Right lung (tissue), 10 donors: ENCODE data around the gene IRF7. TPM values are rescaled to one million over a fixed set of nuclear protein-coding genes. Genes with fewer than 3 reads are reported as not detected.
A peak's percentile ranks its signal among the peaks of the same experiment; 100 is the strongest.
"Not testable (repeated sequence)": the region's sequence is repeated elsewhere in the genome, so short reads cannot be mapped to it uniquely, and the experiment has no call there.

Experiments used
- DNase-seq, 2 donors: peaks; one replicate each; pipeline ENCODE4 v3.0.0-alpha.2; 2013
- long read RNA-seq, 8 donors: transcript quantifications; one replicate each; lab custom pipeline, GENCODE V29; 2026
- polyA plus RNA-seq, 5 donors: library from polyadenylated mRNA; unstranded; fragments of 120-200 nt; gene quantifications; one replicate each; pipeline versions ENCODE4 v1.2.1 to v1.2.3, GENCODE V29; 2013; ENCODE audit warnings: inconsistent platforms in 1 of 5, low replicate concordance in 1 of 5; ENCODE audit not compliant: insufficient read length in 5 of 5, insufficient read depth in 1 of 5

IRF7 gene
- 10 to 100 TPM in 3 of 5 donors, 1 to 10 TPM in 2; 6.9 to 19.1 (median 11.5) TPM for polyA plus RNA-seq
- long read RNA-seq, donor 1, partial matches to known transcripts = 0 of 8 reads
- long read RNA-seq, donor 1, other reads (novel, unspliced or antisense) = 0 of 8 reads
- long read RNA-seq, donor 2, partial matches to known transcripts = 0 of 1 reads
- long read RNA-seq, donor 2, other reads (novel, unspliced or antisense) = 0 of 1 reads
- long read RNA-seq, donor 3, transcript IRF7-211 (2 exons, 806 nt) = major isoform, 6 of 13 reads
- long read RNA-seq, donor 3, partial matches to known transcripts = 5 of 13 reads
- long read RNA-seq, donor 3, other reads (novel, unspliced or antisense) = 0 of 13 reads
- long read RNA-seq, donor 4, partial matches to known transcripts = 0 of 3 reads
- long read RNA-seq, donor 4, other reads (novel, unspliced or antisense) = 0 of 3 reads
- long read RNA-seq, donor 5, partial matches to known transcripts = 0 of 4 reads
- long read RNA-seq, donor 5, other reads (novel, unspliced or antisense) = 0 of 4 reads
- long read RNA-seq, donor 6, partial matches to known transcripts = 0 of 4 reads
- long read RNA-seq, donor 6, other reads (novel, unspliced or antisense) = 0 of 4 reads
- long read RNA-seq, donor 7, partial matches to known transcripts = 0 of 4 reads
- long read RNA-seq, donor 7, other reads (novel, unspliced or antisense) = 0 of 4 reads
- long read RNA-seq, donor 8, partial matches to known transcripts = 0 of 3 reads
- long read RNA-seq, donor 8, other reads (novel, unspliced or antisense) = 0 of 3 reads

- DNase-seq = peak; percentile 90 to 91
Observed at GRCh38 chr11:615504-616319, at the start of gene IRF7. IRF7 (minus strand) TSS chr11:615950; CDS start chr11:615364, 586 bp downstream.

DNA sequence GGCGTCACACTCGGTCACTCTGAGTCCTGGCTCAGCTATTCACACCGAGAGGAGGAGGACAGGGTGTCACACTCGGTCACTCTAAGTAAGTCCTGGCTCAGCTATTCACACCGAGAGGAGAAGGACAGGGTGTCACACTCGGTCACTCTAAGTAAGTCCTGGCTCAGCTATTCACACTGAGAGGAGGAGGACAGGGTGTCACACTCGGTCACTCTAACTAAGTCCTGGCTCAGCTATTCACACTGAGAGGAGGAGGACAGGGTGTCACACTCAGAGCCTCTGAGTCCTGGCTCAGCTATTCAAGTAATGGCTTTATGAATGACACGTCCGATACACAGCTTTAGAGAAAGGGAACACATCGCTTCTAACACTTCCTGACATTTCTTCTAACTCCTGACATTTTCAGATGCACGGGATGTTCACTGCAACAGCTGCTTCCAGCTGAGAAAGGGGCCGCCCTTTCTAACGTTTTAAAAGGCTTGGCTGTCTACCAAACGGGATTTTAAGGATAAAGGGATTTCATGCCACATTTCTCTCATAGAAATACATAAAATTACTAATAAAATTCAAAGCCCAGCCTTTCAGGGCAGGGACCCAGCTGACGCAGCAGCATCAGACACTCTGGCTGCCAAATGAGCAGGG lies 49.4 kb upstream of the IRF7 start:
- DNase-seq = peak; percentile 47 to 59

GRCh38 chr11:662689-663274 lies 47.0 kb upstream of the IRF7 start:
- peak in 1 of 2 donors; percentile 39 for DNase-seq

DNA sequence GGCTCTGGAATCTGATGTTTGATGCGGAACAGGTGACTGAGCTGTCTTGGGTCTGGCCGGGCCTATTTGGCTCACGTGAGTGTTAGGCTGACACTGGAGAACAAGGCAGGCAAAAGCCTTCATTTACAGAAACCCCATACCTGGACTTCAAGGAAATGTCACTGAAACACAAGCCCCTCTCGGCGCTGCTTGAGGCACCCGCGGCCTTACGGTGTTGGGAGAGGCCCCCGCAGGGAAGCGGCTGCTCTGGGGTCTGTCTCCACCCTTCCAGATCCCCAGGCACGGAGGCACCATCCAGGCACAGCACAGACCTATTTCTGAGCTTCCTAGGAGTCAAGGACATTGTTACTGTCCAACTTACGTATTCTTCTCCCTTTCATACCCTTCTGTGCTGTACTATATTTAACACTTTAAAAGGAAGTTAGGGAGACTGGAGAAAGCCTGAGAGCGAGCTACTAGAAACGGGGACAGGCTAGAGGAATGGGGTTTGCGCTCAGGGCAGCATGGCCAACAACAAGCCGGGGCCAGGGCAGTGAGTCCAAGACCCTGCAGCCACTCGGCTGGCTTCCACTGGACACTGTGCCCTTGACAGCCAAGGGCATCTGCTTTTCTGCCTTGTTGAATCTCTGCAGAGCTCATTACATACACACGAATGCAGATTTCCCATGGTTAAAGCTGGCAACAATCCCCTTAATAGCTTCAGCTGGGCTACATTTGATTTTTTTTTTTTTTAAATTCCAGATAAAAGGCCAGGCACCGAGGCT lies 45.1 kb upstream of the IRF7 start:
- no peak for DNase-seq

DNA sequence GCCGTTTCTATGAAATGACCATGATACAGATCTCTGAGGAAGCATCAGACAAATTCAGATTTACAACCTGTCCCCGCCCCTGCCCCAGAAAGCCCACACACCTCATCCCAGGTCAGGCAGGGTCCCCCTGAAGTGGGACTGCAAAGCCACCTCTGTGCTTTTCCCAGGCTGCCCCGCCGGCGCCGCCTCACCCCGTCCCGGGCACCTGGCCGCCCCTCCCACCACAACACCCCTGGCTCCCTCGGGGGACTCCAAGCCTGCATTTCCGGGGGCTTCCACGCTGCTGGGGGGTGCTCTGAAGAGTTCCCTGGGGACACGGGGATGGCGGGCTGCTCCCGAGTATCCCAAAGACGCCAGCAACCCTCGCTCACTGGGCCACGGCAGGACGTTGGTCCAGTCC lies 44.5 kb upstream of the IRF7 start:
- no peak for DNase-seq

DNA sequence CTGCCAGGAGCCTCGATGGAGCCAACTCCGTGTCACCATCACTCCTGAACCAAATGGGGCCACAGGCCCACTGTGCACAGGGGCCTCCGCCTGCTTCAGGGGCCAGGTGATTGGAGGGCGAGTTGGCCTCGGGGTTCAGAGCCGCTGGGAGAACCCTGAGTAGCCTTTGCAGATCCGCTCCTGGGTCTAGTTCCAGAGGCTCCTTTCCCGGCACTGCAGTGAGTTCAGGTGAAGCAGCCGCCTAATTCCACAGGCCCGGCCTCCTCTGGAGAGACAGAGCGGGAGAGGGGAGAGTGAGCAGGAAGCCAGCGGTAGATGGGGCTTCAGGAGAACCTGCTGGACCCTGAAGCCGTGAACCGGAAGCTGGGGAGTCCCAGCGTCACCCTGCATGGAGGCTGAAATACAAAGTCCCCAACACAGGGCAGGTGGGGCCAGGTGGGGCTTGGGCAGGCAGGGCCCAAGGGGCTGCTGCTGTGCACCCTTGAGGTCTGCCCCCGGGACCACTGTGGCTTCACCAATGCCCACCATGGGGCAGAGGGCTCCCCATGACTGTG lies 43.9 kb upstream of the IRF7 start:
- DNase-seq = no peak

DNA sequence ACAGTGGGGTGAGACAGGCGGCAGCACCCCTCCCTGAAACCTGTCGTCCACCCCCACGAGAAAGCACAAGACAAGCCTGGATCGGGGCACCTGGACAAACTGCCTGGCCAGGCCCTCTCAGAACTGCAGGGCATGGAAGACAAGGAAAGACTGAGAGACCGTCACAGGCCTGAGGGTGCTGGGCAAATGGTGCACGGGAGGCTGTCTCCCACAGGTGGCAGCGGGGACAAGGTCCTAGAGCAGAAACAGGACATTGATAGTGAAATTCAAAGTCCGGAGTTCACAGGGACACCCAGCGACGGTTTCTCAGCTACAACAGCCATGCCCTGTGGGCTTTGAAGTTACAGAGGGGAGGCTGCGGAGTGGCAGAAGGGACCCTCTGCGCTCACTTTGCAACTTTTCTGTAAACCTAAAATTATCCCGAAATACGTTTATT lies 42.0 kb upstream of the IRF7 start:
- DNase-seq = no peak

GRCh38 chr11:656866-657265 lies 41.1 kb upstream of the IRF7 start:
- DNase-seq = no peak

GRCh38 chr11:656426-656825 lies 40.7 kb upstream of the IRF7 start:
- no peak for DNase-seq

GRCh38 chr11:655036-655726 lies 39.4 kb upstream of the IRF7 start:
- no peak for DNase-seq

GRCh38 chr11:654444-654843 lies 38.7 kb upstream of the IRF7 start:
- not testable (repeated sequence) for DNase-seq

- no peak for DNase-seq
Observed at GRCh38 chr11:653837-654236, 38.1 kb upstream of the IRF7 start.

- DNase-seq = not testable (repeated sequence)
Observed at GRCh38 chr11:653136-653535, 37.4 kb upstream of the IRF7 start.

GRCh38 chr11:650482-650881 lies 34.7 kb upstream of the IRF7 start:
- no peak for DNase-seq

GRCh38 chr11:647672-648158 lies 32.0 kb upstream of the IRF7 start:
- not testable (repeated sequence) for DNase-seq

DNA sequence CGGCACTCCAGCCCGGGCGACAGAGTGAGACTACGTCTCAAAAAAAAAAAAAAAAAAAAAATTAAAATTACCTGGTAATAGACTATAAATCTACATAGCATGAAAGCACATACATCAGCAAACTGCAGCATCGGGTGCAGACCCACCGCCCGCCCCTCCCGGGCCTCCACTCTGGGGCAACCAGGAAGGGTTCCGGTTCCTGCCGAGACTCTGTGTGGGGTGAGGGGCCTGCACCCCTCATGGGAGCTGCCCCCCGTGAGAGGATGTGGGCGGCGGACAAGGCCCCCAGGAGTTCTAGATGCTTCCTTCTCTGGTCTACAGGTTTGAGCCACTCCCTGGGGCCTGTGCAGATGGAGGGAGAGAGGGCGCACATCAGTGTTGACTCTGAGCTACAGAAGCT lies 30.5 kb upstream of the IRF7 start:
- DNase-seq = no peak

DNA sequence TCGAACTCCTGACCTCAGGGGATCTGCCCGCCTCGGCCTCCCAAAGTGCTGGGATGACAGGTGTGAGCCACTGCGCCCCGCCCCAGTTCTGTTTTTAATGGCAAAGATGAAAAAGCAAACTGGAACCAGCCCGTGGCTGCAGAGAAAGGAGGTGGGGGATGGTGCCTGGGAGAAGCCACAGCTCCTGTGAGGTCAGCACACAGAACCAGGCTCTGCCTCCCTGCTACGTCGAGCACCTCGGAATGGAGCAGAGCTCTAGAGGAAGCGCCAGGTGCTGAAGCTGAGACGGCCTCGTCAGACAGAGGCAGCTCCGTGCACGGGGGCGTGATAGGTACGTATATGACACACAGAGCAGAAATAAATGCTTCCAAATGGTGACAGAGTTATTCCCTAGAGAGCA lies 29.8 kb upstream of the IRF7 start:
- no peak for DNase-seq

DNA sequence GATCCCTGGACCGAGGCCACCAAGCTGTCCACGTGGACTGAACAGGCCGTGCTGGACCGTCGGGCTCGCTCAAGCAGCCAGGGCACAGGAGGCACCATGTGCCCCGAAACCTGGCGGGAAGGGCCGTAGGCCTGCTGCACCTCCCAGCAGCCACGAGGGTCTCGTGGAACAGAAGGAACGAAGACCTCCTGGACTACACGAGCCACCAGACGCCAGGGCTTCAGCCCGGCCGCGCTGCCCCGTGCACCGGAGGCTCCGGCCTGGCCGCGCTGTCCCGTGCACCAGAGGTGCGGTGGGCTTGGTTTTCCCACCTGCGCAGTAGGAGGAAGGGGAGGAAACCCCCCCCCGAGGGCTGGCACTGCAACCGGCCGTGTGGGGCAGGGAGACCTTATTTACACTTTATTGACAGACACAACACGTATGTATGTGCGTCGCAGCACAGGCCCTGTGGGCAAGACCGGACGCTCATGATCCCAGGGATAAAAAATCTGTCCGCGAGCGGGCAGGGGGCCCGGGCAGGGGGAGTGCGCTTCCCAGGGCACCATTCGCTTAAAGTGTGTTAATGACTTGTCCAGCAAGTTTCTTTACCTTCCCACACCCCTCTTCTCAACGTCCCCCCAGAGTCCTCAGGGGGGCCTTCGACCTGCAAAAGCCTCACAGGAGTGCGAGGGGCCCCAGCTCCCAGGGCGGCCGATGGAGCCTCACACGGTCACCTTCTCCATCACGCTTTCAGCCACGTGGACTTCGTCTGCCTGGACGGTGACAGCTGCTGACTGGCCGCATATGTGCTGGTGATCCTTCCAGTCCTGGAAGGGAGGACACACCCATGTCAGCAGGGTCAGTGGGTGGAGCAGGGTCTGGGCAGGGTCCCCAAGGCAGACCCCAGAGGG lies 28.3 kb upstream of the IRF7 start:
- DNase-seq = no peak
